SK-N-SH (cell line): ENCODE data around the gene KDELR1. TPM values are rescaled to one million over a fixed set of nuclear protein-coding genes. Genes with fewer than 3 reads are reported as not detected.
A peak's percentile ranks its signal among the peaks of the same experiment; 100 is the strongest.
"Not testable (repeated sequence)": the region's sequence is repeated elsewhere in the genome, so short reads cannot be mapped to it uniquely, and the experiment has no call there.

Experiments used
- CTCF ChIA-PET: fragments of 300-600, 350-600 bp; formaldehyde crosslinking; extraction: SDS; loops from one replicate; lab custom pipeline; 2021; lab: Yijun Ruan, JAX
- POLR2A ChIA-PET: fragments of 350-600 bp; sonication (Branson Sonifier 250); formaldehyde crosslinking; extraction: SDS; loops from one replicate; lab custom pipeline; 2020; ENCODE audit warnings: antibody characterized with exemption, inconsistent platforms; lab: Yijun Ruan, JAX
- DNase-seq: peaks from one replicate; pipeline ENCODE4 v3.0.0; 2012
- H2AFZ ChIP-seq: fragments of 200-600 bp; sonication (generic); 2 replicates; pipeline ENCODE4 v1.8.1; 2016; ENCODE audit warnings: antibody characterized with exemption, mild to moderate bottlenecking, low read depth
- H3F3A ChIP-seq: fragments of 200-600 bp; sonication (generic); replicated peaks from 2 replicates; pipeline ENCODE3; 2016; ENCODE audit warnings: antibody characterized with exemption, mild to moderate bottlenecking; ENCODE audit not compliant: insufficient read depth
- H3K27ac ChIP-seq, 2 experiments: fragments of 200-500 bp in 1 of 2; fragments of 200-600 bp in 1 of 2; sonication (Bioruptor generic) in 1 of 2; sonication (generic), shearing (Covaris generic) in 1 of 2; 2 replicates each; pipeline versions ENCODE4 v1.5.1 to v1.6.1; 2014 to 2016; ENCODE audit warnings: low read depth in 2 of 2, inconsistent platforms in 1 of 2, low read length in 1 of 2, mild to moderate bottlenecking in 1 of 2, mixed read lengths in 1 of 2
- H3K27me3 ChIP-seq: fragments of 200-600 bp; sonication (generic), shearing (Covaris generic); 2 replicates; pipeline ENCODE4 v1.6.1; 2016; ENCODE audit warnings: mixed run types; ENCODE audit not compliant: insufficient read depth
- H3K36me3 ChIP-seq, 2 experiments: fragments of 200-500 bp in 1 of 2; fragments of 200-600 bp in 1 of 2; sonication (Bioruptor generic) in 1 of 2; sonication (generic) in 1 of 2; replicated peaks in 1 of 2; 2 replicates each; pipeline versions ENCODE3 to v1.5.1; 2014 to 2016; ENCODE audit warnings: low read length in 1 of 2, mild to moderate bottlenecking in 1 of 2; ENCODE audit not compliant: insufficient read depth in 2 of 2, control insufficient read depth in 1 of 2
- H3K4me1 ChIP-seq, 2 experiments: fragments of 200-500 bp in 1 of 2; fragments of 200-600 bp in 1 of 2; sonication (Bioruptor generic) in 1 of 2; sonication (generic), shearing (Covaris generic) in 1 of 2; 2 replicates each; pipeline versions ENCODE4 v1.5.1 to v1.6.1; 2014 to 2016; ENCODE audit warnings: low read depth in 1 of 2, low read length in 1 of 2, mixed run types in 1 of 2; ENCODE audit not compliant: insufficient read depth in 2 of 2, control insufficient read depth in 1 of 2
- H3K4me2 ChIP-seq: fragments of 200-600 bp; sonication (generic), shearing (Covaris generic); 2 replicates; pipeline ENCODE4 v1.6.1; 2017; ENCODE audit warnings: mixed run types
- H3K4me3 ChIP-seq, 2 experiments: fragments of 200-500 bp in 1 of 2; fragments of 200-600 bp in 1 of 2; sonication (Bioruptor generic) in 1 of 2; sonication (generic), shearing (Covaris generic) in 1 of 2; 2 replicates each; pipeline versions ENCODE4 v1.5.1 to v1.8.1; 2014 to 2016; ENCODE audit warnings: low read depth in 2 of 2, inconsistent platforms in 1 of 2, low read length in 1 of 2, mild to moderate bottlenecking in 1 of 2, mixed read lengths in 1 of 2, moderate library complexity in 1 of 2
- H3K79me2 ChIP-seq: fragments of 200-600 bp; sonication (generic); 2 replicates; pipeline ENCODE4 v1.8.1; 2017; ENCODE audit warnings: mild to moderate bottlenecking; ENCODE audit not compliant: insufficient read depth
- H3K9ac ChIP-seq: fragments of 200-600 bp; sonication (generic); 2 replicates; pipeline ENCODE4 v1.6.1; 2017; ENCODE audit warnings: mixed run types
- H3K9me2 ChIP-seq: fragments of 200-600 bp; sonication (generic); 2 replicates; pipeline ENCODE4 v1.6.1; 2017; ENCODE audit warnings: mixed run types
- H3K9me3 ChIP-seq: fragments of 200-600 bp; sonication (generic); 2 replicates; pipeline ENCODE4 v1.6.1; 2017; ENCODE audit warnings: mixed run types, mild to moderate bottlenecking, moderate library complexity
- H4K20me1 ChIP-seq: fragments of 200-600 bp; sonication (generic); 2 replicates; pipeline ENCODE4 v1.6.1; 2017; ENCODE audit warnings: mild to moderate bottlenecking, mixed run types; ENCODE audit not compliant: insufficient read depth
- CHD2 ChIP-seq: fragments of 150-350 bp; IDR thresholded peaks from 2 replicates; pipeline ENCODE4 v1.6.1; 2018; ENCODE audit warnings: low read length; ENCODE audit not compliant: partially characterized antibody
- CTCF ChIP-seq: fragments of 200-600 bp; sonication (generic); IDR thresholded peaks from 2 replicates; pipeline ENCODE4 v1.6.1; 2017; ENCODE audit warnings: antibody characterized with exemption, mild to moderate bottlenecking, moderate library complexity
- EP300 ChIP-seq, 2 experiments: IDR thresholded peaks; 2 replicates each; pipeline versions ENCODE4 v1.4.0 to v1.6.1; 2012; ENCODE audit warnings: borderline replicate concordance in 1 of 2, low read depth in 1 of 2, low read length in 1 of 2
- EZH2phosphoT487 ChIP-seq: fragments of 200-600 bp; sonication (generic); IDR thresholded peaks from 2 replicates; pipeline ENCODE4 v1.6.1; 2017; ENCODE audit warnings: low read depth, mixed run types, mild to moderate bottlenecking, antibody characterized with exemption, moderate library complexity, borderline replicate concordance
- FOXJ3 ChIP-seq: sonication (generic); formaldehyde crosslinking; IDR thresholded peaks from 2 replicates; pipeline ENCODE4 v1.5.1; 2020; ENCODE audit warnings: mild to moderate bottlenecking, missing genetic modification reagents
- GATA2 ChIP-seq: sonication (generic); formaldehyde crosslinking; IDR thresholded peaks from 2 replicates; pipeline ENCODE4 v1.5.0; 2020; ENCODE audit warnings: mild to moderate bottlenecking, missing genetic modification reagents
- JUND ChIP-seq: IDR thresholded peaks from 2 replicates; pipeline ENCODE4 v1.4.0; 2012
- NRF1 ChIP-seq: IDR thresholded peaks from 2 replicates; pipeline ENCODE4 v1.6.1; 2012; ENCODE audit warnings: low read depth, mild to moderate bottlenecking, low read length
- PBX3 ChIP-seq: IDR thresholded peaks from 2 replicates; pipeline ENCODE4; 2012
- RFX5 ChIP-seq: IDR thresholded peaks from 2 replicates; pipeline ENCODE4 v1.6.1; 2012; ENCODE audit warnings: mild to moderate bottlenecking, improper control_type of control experiment, low read length
- SIN3A ChIP-seq: IDR thresholded peaks from 2 replicates; pipeline ENCODE4 v1.6.1; 2012; ENCODE audit warnings: low read depth, mild to moderate bottlenecking, low read length, moderate library complexity, borderline replicate concordance
- SMC3 ChIP-seq: IDR thresholded peaks from 2 replicates; pipeline ENCODE4 v1.6.1; 2012; ENCODE audit warnings: low read depth, low read length, improper control_type of control experiment
- WGBS: methylation state at CpG from one replicate; pipeline ENCODE4 v1.1.6; 2017; ENCODE audit warnings: low lambda C conversion rate; 5-methylcytosine and 5-hydroxymethylcytosine counted together
- polyA plus RNA-seq, 3 experiments: library from polyadenylated mRNA; depleted of rRNA; stranded (reverse); fragments of >200 nt; gene quantifications; 2 replicates each; pipeline ENCODE4 v1.2.3, GENCODE V29; 2012

The KDELR1 gene
- polyA plus RNA-seq, 1 of the 3 experiments (the other 2 are of a cell fraction) = 138 TPM

- Histone ChIP-seq H3K4me1 (peaks cover 0 to 40% of the 10 kb centered on the region in 2 experiments; a peak in 1 of 4 replicates), H3K27ac (peak overlapping the region in 1 of 2 experiments; percentile 87; a peak in 2 of 4 replicates)
- H3K27me3 ChIP-seq, DNase-seq, H3K9ac ChIP-seq, H3F3A ChIP-seq, H3K79me2 ChIP-seq, H4K20me1 ChIP-seq, H3K36me3 ChIP-seq, H3K9me2 ChIP-seq, H3K4me2 ChIP-seq, H3K4me3 ChIP-seq, H2AFZ ChIP-seq, H3K9me3 ChIP-seq: not testable (repeated sequence)
- 95% methylated on average over 5 of the region's 5 CpGs for WGBS
- CTCF ChIA-PET = interaction anchor here (1.1 to 6.6 kb wide), 3 partner anchors 9 to 19 kb away, joined by 3 to 41 read pairs (median 3); partner anchors contain the start of gene KDELR1
- POLR2A ChIA-PET = interaction anchor here (0.6 to 2.9 kb wide), 2 partner anchors 8 to 45 kb away, joined by 3 to 10 read pairs; partner anchors contain the start of genes SYNGR4 and TMEM143
These were observed 19.6 kb downstream of the KDELR1 start for GRCh38 chr19:48371771-48372170.

- Histone ChIP-seq H3F3A (peaks cover 6% of the 10 kb centered on the region), H3K4me1 (peaks cover 0 to 40% of the 10 kb centered on the region in 2 experiments; a peak in 1 of 4 replicates), H3K4me3 (no peak overlapping the region), H4K20me1 (no peaks in the 10 kb centered on the region), H3K9ac (no peak overlapping the region), H3K36me3 (no peaks in the 10 kb centered on the region), H3K4me2 (no peak overlapping the region), H3K9me3 (no peaks in the 10 kb centered on the region), H3K79me2 (no peaks in the 10 kb centered on the region), H3K27ac (peak overlapping the region in 1 of 2 experiments; percentile 87; a peak in 2 of 4 replicates), H3K27me3 (no peaks in the 10 kb centered on the region), H3K9me2 (no peaks in the 10 kb centered on the region), H2AFZ (no peak overlapping the region)
- WGBS = 62% methylated on average over 7 of the region's 7 CpGs
- no peak for TF ChIP-seq FOXJ3 (CRISPR knock-in tag)
- no peak for TF ChIP-seq SIN3A
- no peak for TF ChIP-seq PBX3
- no peak for TF ChIP-seq NRF1
- no peak for TF ChIP-seq CTCF
- TF ChIP-seq JUND = no peak
- no peak for TF ChIP-seq RFX5
- no peak for TF ChIP-seq EP300 (IDR thresholded peaks at IDR 0.05; ENCODE audit: borderline replicate concordance in 1 of 2, low read depth in 1 of 2, low read length in 1 of 2)
- TF ChIP-seq CHD2 = no peak
- no peak for TF ChIP-seq SMC3
- TF ChIP-seq GATA2 = no peak
- TF ChIP-seq EZH2phosphoT487 = no peak
- ChIA-PET POLR2A (interaction anchor here (0.6 to 2.9 kb wide), 2 partner anchors 8 to 45 kb away, joined by 3 to 10 read pairs; partner anchors contain the start of genes SYNGR4 and TMEM143), CTCF (interaction anchor here (1.1 to 6.6 kb wide), 3 partner anchors 9 to 20 kb away, joined by 3 to 41 read pairs (median 3); partner anchors contain the start of gene KDELR1)
- no peak for DNase-seq
These were observed 20.0 kb downstream of the KDELR1 start for GRCh38 chr19:48371367-48371766.
